Measurements from ENCODE around the gene ADGRB2. TPM values are rescaled to one million over a fixed set of nuclear protein-coding genes. Genes with fewer than 3 reads are reported as not detected.

The ADGRB2 gene
- total RNA-seq, 1 donor from 2014 or later = 0.69 TPM

- no peak for DNase-seq
- Histone ChIP-seq H3K27ac (no peak overlapping the region), H3K4me3 (no peak overlapping the region), H3K27me3 (no peaks in the 10 kb centered on the region), H3K9me3 (no peaks in the 10 kb centered on the region), H3K36me3 (no peaks in the 10 kb centered on the region), H3K4me1 (no peaks in the 10 kb centered on the region)
- TF ChIP-seq CTCF (IDR thresholded peaks at IDR 0.05) = no peak
- intact Hi-C loops (cut with DNase I) = no loop called here
- no peak for ATAC-seq
Measured at GRCh38 chr1:31730336-31731048, 33.6 kb downstream of the ADGRB2 start.

- no peak for ATAC-seq
- intact Hi-C loops (cut with DNase I) = no loop called here
Measured at GRCh38 chr1:31727849-31728248, 36.3 kb downstream of the ADGRB2 start.

GRCh38 chr1:31727195-31727594 is 36.9 kb downstream of the ADGRB2 start:
- no peak for ATAC-seq
- H3K4me1 ChIP-seq = no peaks in the 10 kb centered on the region
- no peaks in the 10 kb centered on the region for H3K9me3 ChIP-seq
- no peak for TF ChIP-seq CTCF (IDR thresholded peaks at IDR 0.05)
- H3K36me3 ChIP-seq = no peaks in the 10 kb centered on the region
- peaks cover 7% of the 10 kb centered on the region for H3K27me3 ChIP-seq
- no peak overlapping the region for H3K27ac ChIP-seq
- no peak overlapping the region for H3K4me3 ChIP-seq
- DNase-seq = no peak
- intact Hi-C loops (cut with DNase I) = no loop called here

More at GRCh38 chr1:31727849-31728248, 36.3 kb downstream of the ADGRB2 start:
- no peaks in the 10 kb centered on the region for H3K4me1 ChIP-seq
- no peak for TF ChIP-seq CTCF (IDR thresholded peaks at IDR 0.05)
- no peak for DNase-seq
- H3K9me3 ChIP-seq = no peaks in the 10 kb centered on the region
- H3K36me3 ChIP-seq = no peaks in the 10 kb centered on the region
- no peak overlapping the region for H3K27ac ChIP-seq
- H3K27me3 ChIP-seq = peaks cover 5% of the 10 kb centered on the region
- no peak overlapping the region for H3K4me3 ChIP-seq

GRCh38 chr1:31726715-31727114 is 37.4 kb downstream of the ADGRB2 start:
- no peaks in the 10 kb centered on the region for H3K9me3 ChIP-seq
- ATAC-seq (no peak), DNase-seq (no peak)
- H3K4me1 ChIP-seq = no peaks in the 10 kb centered on the region
- TF ChIP-seq CTCF (IDR thresholded peaks at IDR 0.05) = no peak
- intact Hi-C loops (cut with DNase I) = no loop called here
- no peak overlapping the region for H3K27ac ChIP-seq
- H3K36me3 ChIP-seq = no peaks in the 10 kb centered on the region
- H3K27me3 ChIP-seq = peaks cover 7% of the 10 kb centered on the region
- no peak overlapping the region for H3K4me3 ChIP-seq

GRCh38 chr1:31725777-31726535 is 38.2 kb downstream of the ADGRB2 start:
- DNase-seq = no peak

More at GRCh38 chr1:31725777-31726535, 38.2 kb downstream of the ADGRB2 start:
- no peak for TF ChIP-seq CTCF (IDR thresholded peaks at IDR 0.05)
- Histone ChIP-seq H3K9me3 (no peaks in the 10 kb centered on the region), H3K27me3 (peaks cover 7% of the 10 kb centered on the region), H3K4me3 (no peak overlapping the region), H3K4me1 (no peaks in the 10 kb centered on the region), H3K36me3 (no peaks in the 10 kb centered on the region), H3K27ac (no peak overlapping the region)
- intact Hi-C loops (cut with DNase I) = no loop called here
- no peak for ATAC-seq

All from upper lobe of right lung (tissue), 1 donor.